Lower lobe of right lung (tissue), 2 donors: ENCODE results near the gene ALDH7A1. TPM values are rescaled to one million over a fixed set of nuclear protein-coding genes. Genes with fewer than 3 reads are reported as not detected.
A peak's percentile ranks its signal among the peaks of the same experiment; 100 is the strongest.
"Not testable (repeated sequence)": the region's sequence is repeated elsewhere in the genome, so short reads cannot be mapped to it uniquely, and the experiment has no call there.

Source experiments
- ATAC-seq, 2 donors: fragments of 200-7000 bp; cut with Tn5 transposase; one replicate each; pipeline ENCODE4 v1.9.1; 2020 to 2022; ENCODE audit warnings: mild to moderate bottlenecking in 2 of 2, moderate library complexity in 2 of 2
- DNase-seq: peaks from one replicate; pipeline ENCODE4 v3.0.0-alpha.2; 2020
- H3K27ac ChIP-seq: fragments of 200-600 bp; one replicate; pipeline ENCODE4 v1.8.0; 2022
- H3K27me3 ChIP-seq: fragments of 200-600 bp; one replicate; pipeline ENCODE4 v1.8.0; 2022; ENCODE audit warnings: low read depth
- H3K36me3 ChIP-seq: fragments of 200-600 bp; one replicate; pipeline ENCODE4 v1.8.0; 2022; ENCODE audit warnings: mild to moderate bottlenecking
- H3K4me1 ChIP-seq: fragments of 200-600 bp; one replicate; pipeline ENCODE4 v1.8.0; 2022
- H3K4me3 ChIP-seq: fragments of 200-600 bp; one replicate; pipeline ENCODE4 v1.8.0; 2022; ENCODE audit warnings: mild to moderate bottlenecking
- H3K9me3 ChIP-seq: fragments of 200-600 bp; one replicate; pipeline ENCODE4 v1.8.0; 2022
- CTCF ChIP-seq: fragments of 200-600 bp; IDR thresholded peaks from one replicate; pipeline ENCODE4 v1.8.0; 2022; ENCODE audit warnings: antibody characterized with exemption, mild to moderate bottlenecking
- intact Hi-C: fragments of 100-400 bp; cut with DNase I; formaldehyde crosslinking; loops from one replicate; pipeline ENCODE4 v1.11.0; 2022
- total RNA-seq: library from RNA; stranded (reverse); fragmentation: NEBNext Ultra II Directional; extraction: Animal tissue kit (Norgen Biotek cat#: 25700); gene quantifications from one replicate; pipeline ENCODE4 v1.2.1, GENCODE V29; 2021
- donor health status: DM: no; HTN: yes; CAD: no; lungs with severe emphysema.

The ALDH7A1 gene
- total RNA-seq, 1 donor from 2014 or later: 23.7 TPM

- Histone ChIP-seq H3K4me3 (no peak overlapping the region), H3K4me1 (peaks cover 43% of the 10 kb centered on the region), H3K27me3 (no peaks in the 10 kb centered on the region), H3K27ac (no peak overlapping the region), H3K36me3 (peaks cover 52% of the 10 kb centered on the region), H3K9me3 (no peaks in the 10 kb centered on the region)
- TF ChIP-seq CTCF: no peak
- DNase-seq (no peak), ATAC-seq (no peak)
- intact Hi-C loops: no loop called here
Observed at GRCh38 chr5:126603402-126603991, 8.5 kb upstream of the ALDH7A1 start.

GRCh38 chr5:126600631-126601511, 5.9 kb upstream of the ALDH7A1 start, which contains the start of gene PHAX:
PHAX (plus strand) TSS chr5:126600947; CDS start chr5:126600963, 16 bp downstream.
- peak; percentile 76 for TF ChIP-seq CTCF
- Histone ChIP-seq H3K27me3 (no peaks in the 10 kb centered on the region), H3K27ac (peak within 1 kb of the TSS; percentile 91), H3K36me3 (peaks cover 28% of the 10 kb centered on the region), H3K9me3 (no peaks in the 10 kb centered on the region), H3K4me3 (peak within 1 kb of the TSS; percentile 100), H3K4me1 (peaks cover 35% of the 10 kb centered on the region)
- DNase-seq: peak; percentile 82
- intact Hi-C loops: no loop called here
- peak; percentile 99 to 100 for ATAC-seq

- H3K27me3 ChIP-seq, intact Hi-C loops, H3K9me3 ChIP-seq, DNase-seq: not testable (repeated sequence)
- peaks cover 20% of the 10 kb centered on the region for H3K36me3 ChIP-seq
- H3K4me3 ChIP-seq: peak overlapping the region; percentile 100
- peak overlapping the region; percentile 91 for H3K27ac ChIP-seq
- peaks cover 28% of the 10 kb centered on the region for H3K4me1 ChIP-seq
- peak in 1 of 2 donors; percentile 57 for ATAC-seq
Observed at GRCh38 chr5:126599971-126600630, 5.1 kb upstream of the ALDH7A1 start.

GRCh38 chr5:126599499-126599898, 4.5 kb upstream of the ALDH7A1 start:
- no peak for TF ChIP-seq CTCF
- Histone ChIP-seq H3K4me3 (no peak overlapping the region), H3K4me1 (peaks cover 23% of the 10 kb centered on the region), H3K36me3 (peaks cover 14% of the 10 kb centered on the region), H3K27ac (no peak overlapping the region), H3K9me3 (no peaks in the 10 kb centered on the region), H3K27me3 (no peaks in the 10 kb centered on the region)
- DNase-seq (no peak), ATAC-seq (no peak)
- intact Hi-C loops: no loop called here

GRCh38 chr5:126597156-126597555, 2.1 kb upstream of the ALDH7A1 start:
- DNase-seq (no peak), ATAC-seq (no peak)
- no peaks in the 10 kb centered on the region for H3K27me3 ChIP-seq
- intact Hi-C loops: no loop called here
- no peak for TF ChIP-seq CTCF
- H3K4me1 ChIP-seq: peaks cover 22% of the 10 kb centered on the region
- peaks cover 3% of the 10 kb centered on the region for H3K36me3 ChIP-seq
- H3K27ac ChIP-seq: no peak overlapping the region
- no peak overlapping the region for H3K4me3 ChIP-seq
- no peaks in the 10 kb centered on the region for H3K9me3 ChIP-seq
